Adrenal gland (tissue), 12 donors: Measurements from ENCODE around the gene PRMT7. TPM values are rescaled to one million over a fixed set of nuclear protein-coding genes. Genes with fewer than 3 reads are reported as not detected.

Source experiments
- DNase-seq, 7 donors: peaks; one replicate each; pipeline ENCODE4 v3.0.0-alpha.2; 2019 to 2020
- H3K27ac ChIP-seq, 5 donors: fragments of 200-600 bp; sonication (generic) in 4 of 5; 1 replicate in 3 of 5; 2 replicates in 2 of 5; pipeline versions ENCODE4 v1.5.1 to v1.8.0; 2016 to 2020; ENCODE audit warnings: mild to moderate bottlenecking in 1 of 5
- H3K27me3 ChIP-seq: fragments of 200-600 bp; 2 replicates; pipeline ENCODE4 v1.8.0; 2021
- H3K36me3 ChIP-seq, 2 donors: fragments of 200-600 bp; replicated peaks in 1 of 2; 1 replicate in 1 of 2; 2 replicates in 1 of 2; pipeline versions ENCODE4 v1.5.1 to v1.8.0; 2018 to 2022
- H3K4me1 ChIP-seq, 2 donors: fragments of 200-600 bp; replicated peaks in 1 of 2; 1 replicate in 1 of 2; 2 replicates in 1 of 2; pipeline versions ENCODE4 v1.5.1 to v1.8.0; 2018 to 2021
- H3K4me3 ChIP-seq, 4 donors: fragments of 200-600 bp; sonication (generic) in 3 of 4; one replicate each; pipeline ENCODE4 v1.5.1; 2016 to 2018
- H3K9me3 ChIP-seq, 3 donors: fragments of 200-600 bp; sonication (generic) in 1 of 3; replicated peaks in 1 of 3; 1 replicate in 2 of 3; 2 replicates in 1 of 3; pipeline versions ENCODE4 v1.5.1 to v1.8.0; 2016 to 2021
- CTCF ChIP-seq, 6 experiments: fragments of 450-650 bp in 4 of 6; fragments of 200-600 bp in 2 of 6; sonication (generic) in 1 of 6; IDR thresholded peaks; 1 replicate in 5 of 6; 2 replicates in 1 of 6; pipeline versions ENCODE4 v1.5.1 to v1.8.0; 2016 to 2021; ENCODE audit warnings: antibody characterized with exemption in 6 of 6, mild to moderate bottlenecking in 2 of 6, moderate library complexity in 1 of 6
- POLR2A ChIP-seq, 2 donors: fragments of 450-650 bp; IDR thresholded peaks; one replicate each; pipeline ENCODE4 v1.6.1; 2017; ENCODE audit warnings: antibody characterized with exemption in 2 of 2, mild to moderate bottlenecking in 2 of 2, moderate library complexity in 1 of 2
- WGBS, 4 donors: extraction: QIAGEN DNeasy Blood & Tissue Kit in 2 of 4; methylation state at CpG; one replicate each; pipeline versions ENCODE4 v1.1.5 to v1.1.7; 2013 to 2017; 5-methylcytosine and 5-hydroxymethylcytosine counted together
- intact Hi-C, 2 donors: fragments of 100-400 bp; cut with DNase I; formaldehyde crosslinking; loops; one replicate each; pipeline versions ENCODE4 v1.14.1 to v1.15.0; 2022 to 2023
- polyA plus RNA-seq, 3 donors: library from polyadenylated mRNA; stranded (reverse); fragments of 200-250 nt in 2 of 3; fragments of 350-450 nt in 1 of 3; fragmentation: Illumina TruSeq in 1 of 3; extraction: RNeasy Lipid Tissue Mini Kit (QIAGEN cat#74804) in 1 of 3; gene quantifications; one replicate each; pipeline ENCODE4 v1.2.3, GENCODE V29; 2013 to 2014
- total RNA-seq, 9 donors: library from RNA; depleted of rRNA in 4 of 9; stranded (reverse); fragments of >200 nt in 4 of 9; fragments of 120-200 nt in 1 of 9; fragmentation: NEBNext Ultra II Directional in 1 of 9; extraction: Animal tissue kit (Norgen Biotek cat#: 25700) in 1 of 9; gene quantifications; one replicate each; pipeline versions ENCODE4 v1.1.0 to v1.2.4, GENCODE V29; 2013 to 2023
- donor health status: healthy with polysubstance abuse.
- donor health status: Bipolar disorder and iron deficiency.
- donor health status: DM: yes; HTN: yes; CAD: no.
- donor health status: DM: no; HTN: no; CAD: no.
- donor health status: DM: no; HTN: no; CAD: no.
- donor health status: DM: yes; HTN: yes; CAD: no.

Gene PRMT7
- total and polyA plus RNA-seq, 12 donors: 30.0 to 141 (median 42.7) TPM

- H3K36me3 ChIP-seq: no peaks in the 10 kb centered on the region
- no peak for DNase-seq
- no peak overlapping the region for H3K27ac ChIP-seq
- no peaks in the 10 kb centered on the region for H3K9me3 ChIP-seq
- intact Hi-C loops: no loop called here
- H3K4me3 ChIP-seq: no peak overlapping the region
- H3K4me1 ChIP-seq: no peaks in the 10 kb centered on the region
- WGBS, 4 donors: 80 to 100% (median 91%) methylated on average over 5 to 7 of the region's 7 CpGs
- TF ChIP-seq CTCF (IDR thresholded peaks at IDR 0.05) (no peak), POLR2A (IDR thresholded peaks at IDR 0.05) (no peak)
- H3K27me3 ChIP-seq: no peaks in the 10 kb centered on the region
Observed at GRCh38 chr16:68381363-68381724, 70.5 kb downstream of the PRMT7 start.

GRCh38 chr16:68382296-68382718, 71.5 kb downstream of the PRMT7 start:
- Histone ChIP-seq H3K36me3 (no peaks in the 10 kb centered on the region), H3K4me1 (no peaks in the 10 kb centered on the region), H3K4me3 (no peak overlapping the region), H3K9me3 (no peaks in the 10 kb centered on the region), H3K27me3 (no peaks in the 10 kb centered on the region), H3K27ac (no peak overlapping the region)
- intact Hi-C loops: no loop called here
- DNase-seq: no peak
- WGBS, 4 donors: 83 to 90% (median 85%) methylated on average over 5 of the region's 5 CpGs
- TF ChIP-seq POLR2A (IDR thresholded peaks at IDR 0.05) (no peak), CTCF (IDR thresholded peaks at IDR 0.05) (peak in 3 of 6 experiments; percentile 13 to 15 (median 14))

GRCh38 chr16:68383858-68384257, 73.0 kb downstream of the PRMT7 start:
- no peaks in the 10 kb centered on the region for H3K36me3 ChIP-seq
- no peaks in the 10 kb centered on the region for H3K4me1 ChIP-seq
- no peaks in the 10 kb centered on the region for H3K27me3 ChIP-seq
- 91 to 96% (median 94%) methylated on average over 3 to 4 of the region's 4 CpGs for WGBS, 4 donors
- H3K4me3 ChIP-seq: no peak overlapping the region
- no peak for DNase-seq
- intact Hi-C loops: no loop called here
- no peaks in the 10 kb centered on the region for H3K9me3 ChIP-seq
- no peak overlapping the region for H3K27ac ChIP-seq
- TF ChIP-seq CTCF (IDR thresholded peaks at IDR 0.05): no peak
- no peak for TF ChIP-seq POLR2A (IDR thresholded peaks at IDR 0.05)

GRCh38 chr16:68384288-68385161, 73.7 kb downstream of the PRMT7 start:
- H3K4me1 ChIP-seq: no peaks in the 10 kb centered on the region
- 71 to 78% (median 74%) methylated on average over 6 to 7 of the region's 7 CpGs for WGBS, 4 donors
- TF ChIP-seq CTCF (IDR thresholded peaks at IDR 0.05): no peak
- TF ChIP-seq POLR2A (IDR thresholded peaks at IDR 0.05): no peak

More at GRCh38 chr16:68384288-68385161, 73.7 kb downstream of the PRMT7 start:
- intact Hi-C loops: no loop called here
- H3K36me3 ChIP-seq: no peaks in the 10 kb centered on the region
- no peak overlapping the region for H3K27ac ChIP-seq
- H3K9me3 ChIP-seq: no peaks in the 10 kb centered on the region
- no peak overlapping the region for H3K4me3 ChIP-seq
- no peak for DNase-seq
- H3K27me3 ChIP-seq: no peaks in the 10 kb centered on the region
